ENCODE data around the gene PIK3C2G.

Gene PIK3C2G

DNA sequence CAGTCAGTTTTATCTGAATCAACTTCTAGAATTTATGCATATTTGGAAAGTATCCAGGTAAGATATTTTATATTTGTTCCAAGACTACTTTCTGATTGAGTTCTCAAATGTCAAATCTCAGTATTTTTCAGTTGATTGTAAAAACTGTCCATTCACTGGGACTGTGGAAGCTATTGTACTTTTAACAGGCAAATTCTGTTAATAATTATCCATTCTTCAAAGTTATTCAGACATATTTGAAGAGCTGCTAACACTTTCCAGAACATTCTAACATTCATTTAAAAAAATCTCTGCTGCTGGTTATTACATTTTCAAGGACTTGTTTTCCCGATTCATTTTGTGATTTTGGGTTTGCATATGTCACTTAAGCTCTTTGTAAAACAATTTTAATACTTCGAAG is 59.7 kb downstream of the PIK3C2G start:
- no peak overlapping the region for H3K4me3 ChIP-seq (ENCODE audit: low read length)
- H3K9me2 ChIP-seq (replicated peaks; ENCODE audit: control insufficient read depth, low read length) = no peaks in the 10 kb centered on the region
- no peaks in the 10 kb centered on the region for H3F3A ChIP-seq (ENCODE audit: control insufficient read depth, insufficient read depth)
- H3K79me2 ChIP-seq (ENCODE audit: control insufficient read depth, low read length) = no peaks in the 10 kb centered on the region
- H4K20me1 ChIP-seq (ENCODE audit: control insufficient read depth, insufficient read depth, low read depth, low read length) = no peaks in the 10 kb centered on the region
- no peaks in the 10 kb centered on the region for H3K9me3 ChIP-seq (ENCODE audit: control insufficient read depth, insufficient read depth, low read length)
- no peak overlapping the region for H3K27ac ChIP-seq (ENCODE audit: low read depth, low read length)
- no peaks in the 10 kb centered on the region for H3K27me3 ChIP-seq (ENCODE audit: control insufficient read depth, low read length)
- no peaks in the 10 kb centered on the region for H3K36me3 ChIP-seq (ENCODE audit: control insufficient read depth, low read length)
- TF ChIP-seq EZH2phosphoT487 (IDR thresholded peaks at IDR 0.05; ENCODE audit: borderline replicate concordance, low read length) = no peak
- TF ChIP-seq, protein P1, sequence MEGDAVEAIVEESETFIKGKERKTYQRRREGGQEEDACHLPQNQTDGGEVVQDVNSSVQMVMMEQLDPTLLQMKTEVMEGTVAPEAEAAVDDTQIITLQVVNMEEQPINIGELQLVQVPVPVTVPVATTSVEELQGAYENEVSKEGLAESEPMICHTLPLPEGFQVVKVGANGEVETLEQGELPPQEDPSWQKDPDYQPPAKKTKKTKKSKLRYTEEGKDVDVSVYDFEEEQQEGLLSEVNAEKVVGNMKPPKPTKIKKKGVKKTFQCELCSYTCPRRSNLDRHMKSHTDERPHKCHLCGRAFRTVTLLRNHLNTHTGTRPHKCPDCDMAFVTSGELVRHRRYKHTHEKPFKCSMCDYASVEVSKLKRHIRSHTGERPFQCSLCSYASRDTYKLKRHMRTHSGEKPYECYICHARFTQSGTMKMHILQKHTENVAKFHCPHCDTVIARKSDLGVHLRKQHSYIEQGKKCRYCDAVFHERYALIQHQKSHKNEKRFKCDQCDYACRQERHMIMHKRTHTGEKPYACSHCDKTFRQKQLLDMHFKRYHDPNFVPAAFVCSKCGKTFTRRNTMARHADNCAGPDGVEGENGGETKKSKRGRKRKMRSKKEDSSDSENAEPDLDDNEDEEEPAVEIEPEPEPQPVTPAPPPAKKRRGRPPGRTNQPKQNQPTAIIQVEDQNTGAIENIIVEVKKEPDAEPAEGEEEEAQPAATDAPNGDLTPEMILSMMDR (IDR thresholded peaks at IDR 0.05; ENCODE audit: low read depth, low read length, poor library complexity, severe bottlenecking) = no peak
- H3K4me2 ChIP-seq (ENCODE audit: low read length) = no peak overlapping the region
- H3K4me1 ChIP-seq (ENCODE audit: control insufficient read depth, low read length) = 0 out of 2 replicates have a peak, but pooled peaks cover 2% of the 10 kb centered on the region

- Histone ChIP-seq H3K27ac (ENCODE audit: low read depth, low read length) (no peak overlapping the region), H3K9me2 (replicated peaks; ENCODE audit: control insufficient read depth, low read length) (no peaks in the 10 kb centered on the region), H3K79me2 (ENCODE audit: control insufficient read depth, low read length) (no peaks in the 10 kb centered on the region), H3K4me2 (ENCODE audit: low read length) (no peak overlapping the region), H3K4me3 (ENCODE audit: low read length) (no peak overlapping the region), H4K20me1 (ENCODE audit: control insufficient read depth, insufficient read depth, low read depth, low read length) (no peaks in the 10 kb centered on the region), H3K4me1 (ENCODE audit: control insufficient read depth, low read length) (0 out of 2 replicates have a peak, but pooled peaks cover 2% of the 10 kb centered on the region), H3K36me3 (ENCODE audit: control insufficient read depth, low read length) (no peaks in the 10 kb centered on the region), H3F3A (ENCODE audit: control insufficient read depth, insufficient read depth) (no peaks in the 10 kb centered on the region), H3K27me3 (ENCODE audit: control insufficient read depth, low read length) (no peaks in the 10 kb centered on the region), H3K9me3 (ENCODE audit: control insufficient read depth, insufficient read depth, low read length) (no peaks in the 10 kb centered on the region)
- TF ChIP-seq, protein P1 (IDR thresholded peaks at IDR 0.05; ENCODE audit: low read depth, low read length, poor library complexity, severe bottlenecking) = no peak
- TF ChIP-seq EZH2phosphoT487 (IDR thresholded peaks at IDR 0.05; ENCODE audit: borderline replicate concordance, low read length) = no peak
Measured at GRCh38 chr12:18323159-18323558, 61.8 kb downstream of the PIK3C2G start.

DNA sequence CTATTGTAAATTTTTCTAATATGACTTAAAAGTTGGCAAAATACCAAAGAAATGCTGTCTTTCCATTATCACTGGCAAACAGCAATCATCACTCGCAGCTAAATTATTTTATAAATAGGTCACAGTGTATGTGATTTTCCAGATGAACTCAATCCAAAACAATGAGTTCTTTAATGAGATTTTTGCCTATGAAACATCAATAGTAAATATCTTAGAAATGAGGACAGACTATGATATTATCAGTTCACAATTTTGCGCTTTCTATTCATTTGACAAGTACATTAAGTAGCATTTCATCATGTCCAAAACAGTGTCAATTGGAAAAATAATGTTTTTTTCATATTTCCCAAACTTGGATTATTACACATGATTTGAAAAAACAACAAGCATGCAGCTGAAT is 65.7 kb downstream of the PIK3C2G start:
- H3K4me1 ChIP-seq (ENCODE audit: control insufficient read depth, low read length) = no peaks in the 10 kb centered on the region
- H3K9me3 ChIP-seq (ENCODE audit: control insufficient read depth, insufficient read depth, low read length) = no peaks in the 10 kb centered on the region
- H3K4me2 ChIP-seq (ENCODE audit: low read length) = no peak overlapping the region

DNA sequence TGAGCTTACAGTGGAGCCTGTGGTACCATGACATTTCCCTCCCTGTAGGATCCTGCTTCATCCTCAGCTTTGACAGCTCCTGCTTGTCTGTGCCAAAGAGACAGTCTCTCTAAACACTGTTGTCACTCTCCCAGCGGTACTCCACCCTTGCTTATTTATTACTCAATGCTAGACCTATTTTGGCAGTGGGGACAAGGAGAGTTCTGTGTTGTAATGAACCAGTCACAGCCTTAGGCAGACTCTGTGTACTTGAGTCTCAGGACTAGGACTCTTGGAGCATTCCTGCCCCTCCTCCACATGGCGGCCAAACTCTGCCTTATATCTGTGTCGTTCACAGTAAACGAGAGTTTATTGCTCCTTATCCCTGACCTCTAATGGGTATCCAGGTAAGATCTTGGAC is 70.9 kb downstream of the PIK3C2G start:
- Histone ChIP-seq H3K9me3 (ENCODE audit: control insufficient read depth, insufficient read depth, low read length) (no peaks in the 10 kb centered on the region), H3K27ac (ENCODE audit: low read depth, low read length) (no peak overlapping the region), H3K27me3 (ENCODE audit: control insufficient read depth, low read length) (no peaks in the 10 kb centered on the region), H3K4me2 (ENCODE audit: low read length) (no peak overlapping the region), H3K4me3 (ENCODE audit: low read length) (no peak overlapping the region), H3F3A (ENCODE audit: control insufficient read depth, insufficient read depth) (no peaks in the 10 kb centered on the region), H3K79me2 (ENCODE audit: control insufficient read depth, low read length) (no peaks in the 10 kb centered on the region), H4K20me1 (ENCODE audit: control insufficient read depth, insufficient read depth, low read depth, low read length) (no peaks in the 10 kb centered on the region), H3K9me2 (replicated peaks; ENCODE audit: control insufficient read depth, low read length) (no peaks in the 10 kb centered on the region), H3K36me3 (ENCODE audit: control insufficient read depth, low read length) (no peaks in the 10 kb centered on the region), H3K4me1 (ENCODE audit: control insufficient read depth, low read length) (no peaks in the 10 kb centered on the region)
- no peak for TF ChIP-seq EZH2phosphoT487 (IDR thresholded peaks at IDR 0.05; ENCODE audit: borderline replicate concordance, low read length)
- TF ChIP-seq, protein P1 (IDR thresholded peaks at IDR 0.05; ENCODE audit: low read depth, low read length, poor library complexity, severe bottlenecking) = no peak

More for the DNA sequence above, 65.7 kb downstream of the PIK3C2G start:
- H3K79me2 ChIP-seq (ENCODE audit: control insufficient read depth, low read length) = no peaks in the 10 kb centered on the region
- no peaks in the 10 kb centered on the region for H3K27me3 ChIP-seq (ENCODE audit: control insufficient read depth, low read length)
- no peaks in the 10 kb centered on the region for H4K20me1 ChIP-seq (ENCODE audit: control insufficient read depth, insufficient read depth, low read depth, low read length)
- no peak overlapping the region for H3K27ac ChIP-seq (ENCODE audit: low read depth, low read length)
- no peaks in the 10 kb centered on the region for H3F3A ChIP-seq (ENCODE audit: control insufficient read depth, insufficient read depth)
- no peaks in the 10 kb centered on the region for H3K36me3 ChIP-seq (ENCODE audit: control insufficient read depth, low read length)
- no peak for TF ChIP-seq EZH2phosphoT487 (IDR thresholded peaks at IDR 0.05; ENCODE audit: borderline replicate concordance, low read length)
- no peaks in the 10 kb centered on the region for H3K9me2 ChIP-seq (replicated peaks; ENCODE audit: control insufficient read depth, low read length)
- no peak overlapping the region for H3K4me3 ChIP-seq (ENCODE audit: low read length)
